ENCODE measurements around the gene TCEA3. TPM values are rescaled to one million over a fixed set of nuclear protein-coding genes. Genes with fewer than 3 reads are reported as not detected.
A peak's percentile ranks its signal among the peaks of the same experiment; 100 is the strongest.

Gene TCEA3
- total RNA-seq, 8 experiments from 2014 or later = 1.6 to 17.6 (median 2.9) TPM

- Histone ChIP-seq H3K4me3 (peak overlapping the region in 2 of 5 donors; percentile 16 to 26), H3K27ac (no peak overlapping the region), H3K4me1 (replicated peaks in 1 of 2) (peaks cover 15 to 16% of the 10 kb centered on the region in 2 donors)
- WGBS, 10 experiments = 0 to 65% (median 11%) methylated on average over 1 to 12 of the region's 46 CpGs; no CpG with 5 or more reads in 2 of the 10 experiments
- peak in 6 of 8 experiments; percentile 1 to 52 (median 40) for ATAC-seq (replicated peaks in 6 of 8)
- in situ Hi-C loops (cut with MboI; ENCODE audit: low pct_unique_long_range_greater_than_20kb in 2 of 9, low sequenced_read_pairs in 9 of 9, unreplicated experiment in 9 of 9) = no loop called here
Observed at GRCh38 chr1:23423415-23424292, 894 bp downstream of the TCEA3 start.

DNA sequence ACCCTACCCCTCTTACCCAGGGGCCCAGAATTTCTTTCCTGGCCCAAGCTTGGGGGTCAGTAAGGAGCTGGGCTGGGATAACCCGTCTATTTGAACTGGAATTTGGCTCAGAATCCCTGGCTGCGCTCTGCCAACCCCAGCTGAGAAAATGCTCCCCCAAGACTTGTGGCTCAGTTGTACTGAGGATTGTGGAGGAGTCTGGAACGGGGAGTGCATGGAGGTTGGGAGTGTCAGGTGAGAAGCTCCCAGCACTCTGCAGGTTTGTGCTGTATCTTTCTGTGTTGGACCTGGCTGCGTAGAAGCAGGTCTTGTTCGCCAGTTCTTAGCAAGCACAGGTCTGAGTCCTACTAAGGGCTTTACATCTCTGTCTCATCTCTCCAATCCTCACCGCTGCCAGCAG is 1.6 kb downstream of the TCEA3 start:
- in situ Hi-C loops (cut with MboI; ENCODE audit: low pct_unique_long_range_greater_than_20kb in 2 of 9, low sequenced_read_pairs in 9 of 9, unreplicated experiment in 9 of 9) = no loop called here
- no peak overlapping the region for H3K4me3 ChIP-seq
- H3K4me1 ChIP-seq (replicated peaks in 1 of 2) = peaks cover 15 to 16% of the 10 kb centered on the region in 2 donors
- ATAC-seq (replicated peaks in 6 of 8) = no peak
- H3K27ac ChIP-seq = no peak overlapping the region
- WGBS, 10 experiments = 49 to 81% (median 71%) methylated on average over 1 to 5 of the region's 6 CpGs; no CpG with 5 or more reads in 4 of the 10 experiments

GRCh38 chr1:23422241-23422877 is 2.2 kb downstream of the TCEA3 start:
- Histone ChIP-seq H3K4me1 (replicated peaks in 1 of 2) (peaks cover 15 to 21% of the 10 kb centered on the region in 2 donors), H3K27ac (no peak overlapping the region), H3K4me3 (no peak overlapping the region)
- WGBS, 10 experiments = 0 to 100% (median 43%) methylated on average over 1 to 9 of the region's 15 CpGs; no CpG with 5 or more reads in 1 of the 10 experiments
- peak in 6 of 8 experiments; percentile 4 to 71 (median 34) for ATAC-seq (replicated peaks in 6 of 8)
- in situ Hi-C loops (cut with MboI; ENCODE audit: low pct_unique_long_range_greater_than_20kb in 2 of 9, low sequenced_read_pairs in 9 of 9, unreplicated experiment in 9 of 9) = no loop called here

GRCh38 chr1:23421753-23422240 is 2.8 kb downstream of the TCEA3 start:
- Histone ChIP-seq H3K4me3 (no peak overlapping the region), H3K4me1 (replicated peaks in 1 of 2) (peaks cover 15 to 22% of the 10 kb centered on the region in 2 donors), H3K27ac (no peak overlapping the region)
- 0 to 92% (median 34%) methylated on average over 2 to 6 of the region's 6 CpGs; no CpG with 5 or more reads in 2 of the 10 experiments for WGBS, 10 experiments
- peak in 6 of 8 experiments; percentile 7 to 88 (median 69) for ATAC-seq (replicated peaks in 6 of 8)
- in situ Hi-C loops (cut with MboI; ENCODE audit: low pct_unique_long_range_greater_than_20kb in 2 of 9, low sequenced_read_pairs in 9 of 9, unreplicated experiment in 9 of 9) = no loop called here

DNA sequence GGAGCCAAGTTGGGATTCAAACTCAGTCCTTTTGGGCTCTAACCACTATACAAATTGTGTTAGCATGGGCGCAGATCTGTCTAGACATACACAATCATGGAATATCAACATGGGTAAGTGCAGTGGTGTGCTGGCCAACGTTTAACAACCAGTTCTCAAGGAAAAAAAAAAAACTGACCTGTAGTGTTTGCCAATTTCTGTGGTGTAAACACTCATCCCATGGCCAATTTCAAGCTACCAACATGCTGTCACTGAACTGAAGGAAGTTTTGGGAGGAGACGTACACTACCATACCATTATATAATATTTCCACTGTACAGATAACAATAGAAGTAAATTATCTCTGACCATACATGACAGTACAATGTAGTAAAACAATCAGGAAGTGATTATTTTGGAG is 3.2 kb downstream of the TCEA3 start:
- 14 to 100% (median 60%) methylated on average over 1 to 3 of the region's 3 CpGs; no CpG with 5 or more reads in 1 of the 10 experiments for WGBS, 10 experiments
- in situ Hi-C loops (cut with MboI; ENCODE audit: low pct_unique_long_range_greater_than_20kb in 2 of 9, low sequenced_read_pairs in 9 of 9, unreplicated experiment in 9 of 9) = no loop called here
- H3K4me3 ChIP-seq = no peak overlapping the region
- peaks cover 15 to 22% of the 10 kb centered on the region in 2 donors for H3K4me1 ChIP-seq (replicated peaks in 1 of 2)
- no peak for ATAC-seq (replicated peaks in 6 of 8)
- H3K27ac ChIP-seq = no peak overlapping the region

GRCh38 chr1:23420778-23421177 is 3.8 kb downstream of the TCEA3 start:
- ATAC-seq (replicated peaks in 6 of 8) = no peak
- no peak overlapping the region for H3K27ac ChIP-seq
- H3K4me3 ChIP-seq = no peak overlapping the region
- whole genome bisulfite sequencing, 10 experiments = 83 to 100% (median 100%) methylated on average over 1 to 3 of the region's 3 CpGs; no CpG with 5 or more reads in 4 of the 10 experiments
- in situ Hi-C loops (cut with MboI; ENCODE audit: low pct_unique_long_range_greater_than_20kb in 2 of 9, low sequenced_read_pairs in 9 of 9, unreplicated experiment in 9 of 9) = no loop called here
- H3K4me1 ChIP-seq (replicated peaks in 1 of 2) = peaks cover 15 to 22% of the 10 kb centered on the region in 2 donors

- ATAC-seq (replicated peaks in 6 of 8) = no peak
- no peak overlapping the region for H3K4me3 ChIP-seq
- H3K4me1 ChIP-seq (replicated peaks in 1 of 2) = peaks cover 8 to 14% of the 10 kb centered on the region in 2 donors
- no peak overlapping the region for H3K27ac ChIP-seq
- in situ Hi-C loops (cut with MboI; ENCODE audit: low pct_unique_long_range_greater_than_20kb in 2 of 9, low sequenced_read_pairs in 9 of 9, unreplicated experiment in 9 of 9) = no loop called here
- 36 to 47% (median 40%) methylated on average over 2 to 6 of the region's 6 CpGs; no CpG with 5 or more reads in 7 of the 10 experiments for WGBS, 10 experiments
Observed at GRCh38 chr1:23419180-23419579, 5.4 kb downstream of the TCEA3 start.

DNA sequence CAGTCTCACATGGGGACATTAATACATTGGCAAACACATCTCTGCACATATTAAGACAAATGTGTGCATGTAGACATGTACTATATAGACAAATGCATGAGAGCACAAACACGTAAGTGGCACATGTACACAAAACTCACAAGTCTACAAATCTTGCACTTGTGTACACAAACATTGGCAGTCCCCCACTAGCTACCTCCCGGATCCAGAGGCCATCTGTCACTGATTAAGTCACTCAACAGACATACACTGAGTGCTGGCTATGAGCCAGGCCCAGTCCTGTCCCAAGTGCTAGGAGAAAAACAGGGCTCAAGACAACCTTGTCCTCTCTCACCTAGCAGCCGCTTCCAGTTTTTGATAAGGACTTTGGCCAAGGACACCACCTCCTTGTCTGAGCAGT is 7.0 kb downstream of the TCEA3 start:
- 17 to 100% (median 87%) methylated on average over 1 to 3 of the region's 3 CpGs; no CpG with 5 or more reads in 5 of the 10 experiments for WGBS, 10 experiments
- H3K4me3 ChIP-seq = no peak overlapping the region
- peak in 5 of 8 experiments; percentile 41 to 57 (median 49) for ATAC-seq (replicated peaks in 6 of 8)
- no peak overlapping the region for H3K27ac ChIP-seq
- peaks cover 0 to 7% of the 10 kb centered on the region in 2 donors for H3K4me1 ChIP-seq (replicated peaks in 1 of 2)
- in situ Hi-C loops (cut with MboI; ENCODE audit: low pct_unique_long_range_greater_than_20kb in 2 of 9, low sequenced_read_pairs in 9 of 9, unreplicated experiment in 9 of 9) = no loop called here

GRCh38 chr1:23416964-23417363 is 7.6 kb downstream of the TCEA3 start:
- WGBS, 10 experiments = 0 to 100% (median 68%) methylated on average over 1 to 4 of the region's 4 CpGs; no CpG with 5 or more reads in 1 of the 10 experiments
- ATAC-seq (replicated peaks in 6 of 8) = no peak
- H3K27ac ChIP-seq = no peak overlapping the region
- in situ Hi-C loops (cut with MboI; ENCODE audit: low pct_unique_long_range_greater_than_20kb in 2 of 9, low sequenced_read_pairs in 9 of 9, unreplicated experiment in 9 of 9) = no loop called here
- H3K4me1 ChIP-seq (replicated peaks in 1 of 2) = peaks cover 2 to 8% of the 10 kb centered on the region in 2 donors
- H3K4me3 ChIP-seq = no peak overlapping the region

- in situ Hi-C loops (cut with MboI; ENCODE audit: low pct_unique_long_range_greater_than_20kb in 2 of 9, low sequenced_read_pairs in 9 of 9, unreplicated experiment in 9 of 9) = no loop called here
- no peak overlapping the region for H3K27ac ChIP-seq
Observed at GRCh38 chr1:23408797-23409290, 15.7 kb downstream of the TCEA3 start.

GRCh38 chr1:23407016-23407630 is 17.4 kb downstream of the TCEA3 start:
- no peak for ATAC-seq (replicated peaks in 6 of 8)
- no peak overlapping the region for H3K27ac ChIP-seq
- H3K4me3 ChIP-seq = no peak overlapping the region
- peaks cover 18 to 25% of the 10 kb centered on the region in 2 donors for H3K4me1 ChIP-seq (replicated peaks in 1 of 2)
- in situ Hi-C loops (cut with MboI; ENCODE audit: low pct_unique_long_range_greater_than_20kb in 2 of 9, low sequenced_read_pairs in 9 of 9, unreplicated experiment in 9 of 9) = no loop called here
- WGBS, 10 experiments = 70 to 100% (median 84%) methylated on average over 1 to 8 of the region's 8 CpGs; no CpG with 5 or more reads in 1 of the 10 experiments

More at GRCh38 chr1:23408797-23409290, 15.7 kb downstream of the TCEA3 start:
- Histone ChIP-seq H3K4me3 (no peak overlapping the region), H3K4me1 (replicated peaks in 1 of 2) (peaks cover 12% of the 10 kb centered on the region in 2 donors)
- no peak for ATAC-seq (replicated peaks in 6 of 8)
- 81 to 100% (median 87%) methylated on average over 2 to 7 of the region's 7 CpGs; no CpG with 5 or more reads in 2 of the 10 experiments for WGBS, 10 experiments

- 0 to 100% (median 83%) methylated on average over 1 to 3 of the region's 3 CpGs; no CpG with 5 or more reads in 2 of the 10 experiments for WGBS, 10 experiments
- in situ Hi-C loops (cut with MboI; ENCODE audit: low pct_unique_long_range_greater_than_20kb in 2 of 9, low sequenced_read_pairs in 9 of 9, unreplicated experiment in 9 of 9) = no loop called here
- Histone ChIP-seq H3K4me1 (replicated peaks in 1 of 2) (peaks cover 7 to 20% of the 10 kb centered on the region in 2 donors), H3K27ac (no peak overlapping the region), H3K4me3 (no peak overlapping the region)
- no peak for ATAC-seq (replicated peaks in 6 of 8)
Observed at GRCh38 chr1:23405946-23406345, 18.6 kb downstream of the TCEA3 start.
